ENCODE measurements around the gene MKNK2.

MKNK2 gene

GRCh38 chr19:2014731-2015607 lies 36.1 kb downstream of the MKNK2 start:
- TF ChIP-seq MYC (IDR thresholded peaks at IDR 0.05; ENCODE audit: low read depth, low read length) (no peak), POLR2A (IDR thresholded peaks at IDR 0.05; ENCODE audit: extremely low read depth, insufficient read length) (no peak), CTCF (IDR thresholded peaks at IDR 0.05; ENCODE audit: low read depth, low read length) (no peak), MAX (IDR thresholded peaks at IDR 0.05; ENCODE audit: low read depth, low read length) (no peak)

GRCh38 chr19:2014131-2014571 lies 36.9 kb downstream of the MKNK2 start:
- no peak for TF ChIP-seq MAX (IDR thresholded peaks at IDR 0.05; ENCODE audit: low read depth, low read length)
- TF ChIP-seq POLR2A (IDR thresholded peaks at IDR 0.05; ENCODE audit: extremely low read depth, insufficient read length), result no peak
- TF ChIP-seq CTCF (IDR thresholded peaks at IDR 0.05; ENCODE audit: low read depth, low read length), result no peak
- TF ChIP-seq MYC (IDR thresholded peaks at IDR 0.05; ENCODE audit: low read depth, low read length), result no peak
- no peak for DNase-seq (ENCODE audit: low read depth)
- H3K4me3 ChIP-seq (ENCODE audit: low read depth, low read length), result no peak overlapping the region

More at GRCh38 chr19:2014731-2015607, 36.1 kb downstream of the MKNK2 start:
- DNase-seq (ENCODE audit: low read depth), result peak; percentile 44
- H3K4me3 ChIP-seq (ENCODE audit: low read depth, low read length), result peak overlapping the region; percentile 25

- no peak for TF ChIP-seq MAX (IDR thresholded peaks at IDR 0.05; ENCODE audit: low read depth, low read length)
- no peak for TF ChIP-seq CTCF (IDR thresholded peaks at IDR 0.05; ENCODE audit: low read depth, low read length)
- no peak for TF ChIP-seq POLR2A (IDR thresholded peaks at IDR 0.05; ENCODE audit: extremely low read depth, insufficient read length)
- TF ChIP-seq MYC (IDR thresholded peaks at IDR 0.05; ENCODE audit: low read depth, low read length), result no peak
- no peak overlapping the region for H3K4me3 ChIP-seq (ENCODE audit: low read depth, low read length)
- no peak for DNase-seq (ENCODE audit: low read depth)
Measured at GRCh38 chr19:2013683-2013961, 37.4 kb downstream of the MKNK2 start.

DNA sequence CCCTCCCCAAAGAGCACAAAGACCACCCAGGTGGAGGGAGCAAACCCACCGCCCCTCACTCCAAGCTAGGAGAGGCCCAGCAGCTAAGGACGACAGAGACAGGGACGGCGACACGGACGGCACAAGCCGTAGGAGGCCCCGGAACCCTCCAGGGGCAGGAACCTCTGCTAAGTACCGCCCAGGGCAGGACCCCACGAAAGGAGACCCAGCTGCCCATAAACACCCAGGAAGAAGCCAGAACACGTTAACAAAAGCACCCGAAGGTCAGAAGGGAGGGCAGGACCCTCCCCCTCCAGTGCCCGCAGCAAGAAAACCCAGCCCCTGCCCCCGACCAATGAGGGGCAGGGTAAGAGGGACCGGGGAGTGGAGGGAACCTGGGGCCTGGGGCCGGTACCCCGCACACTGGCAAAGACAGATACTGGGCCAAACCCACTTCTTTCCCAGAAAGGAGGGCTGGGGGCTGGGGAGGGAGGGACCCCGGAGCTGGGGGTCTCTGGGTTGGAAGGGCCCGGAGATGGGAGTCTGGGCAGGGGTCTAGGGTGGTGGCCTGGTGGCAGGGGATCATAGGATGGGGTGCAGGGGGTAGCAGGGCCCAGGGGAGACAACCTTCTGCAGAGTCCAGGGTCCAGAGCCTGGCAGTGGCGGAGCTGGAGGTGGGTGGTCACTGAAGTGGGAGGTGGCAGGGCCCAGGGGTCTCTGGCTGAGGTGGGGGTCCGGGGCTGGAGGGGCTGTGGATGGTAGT lies 37.9 kb downstream of the MKNK2 start:
- TF ChIP-seq MAX (IDR thresholded peaks at IDR 0.05; ENCODE audit: low read depth, low read length) (no peak), POLR2A (IDR thresholded peaks at IDR 0.05; ENCODE audit: extremely low read depth, insufficient read length) (no peak), MYC (IDR thresholded peaks at IDR 0.05; ENCODE audit: low read depth, low read length) (no peak), CTCF (IDR thresholded peaks at IDR 0.05; ENCODE audit: low read depth, low read length) (no peak)
- no peak overlapping the region for H3K4me3 ChIP-seq (ENCODE audit: low read depth, low read length)
- DNase-seq (ENCODE audit: low read depth), result no peak

DNA sequence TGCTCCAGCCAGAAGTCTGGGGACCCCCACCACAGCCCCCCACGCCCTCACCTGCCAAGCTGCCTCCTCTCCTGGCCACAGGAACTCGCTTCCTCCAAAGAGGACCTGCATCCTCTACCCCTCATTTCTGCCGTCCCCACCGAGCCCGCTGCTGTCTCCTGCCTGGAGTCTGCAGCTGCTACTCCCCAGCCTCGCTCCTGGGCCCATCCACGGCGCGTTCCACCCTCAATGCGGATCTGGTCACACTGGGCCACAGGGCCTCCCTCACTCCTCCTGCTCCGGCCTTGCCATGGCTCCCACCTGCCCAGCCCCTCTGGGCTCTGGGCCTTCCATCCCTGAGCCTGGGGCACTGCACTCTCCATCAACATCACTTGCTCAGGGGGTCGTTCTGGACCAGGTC lies 39.9 kb downstream of the MKNK2 start:
- TF ChIP-seq POLR2A (IDR thresholded peaks at IDR 0.05; ENCODE audit: extremely low read depth, insufficient read length) (no peak), MYC (IDR thresholded peaks at IDR 0.05; ENCODE audit: low read depth, low read length) (no peak), MAX (IDR thresholded peaks at IDR 0.05; ENCODE audit: low read depth, low read length) (no peak), CTCF (IDR thresholded peaks at IDR 0.05; ENCODE audit: low read depth, low read length) (no peak)
- H3K4me3 ChIP-seq (ENCODE audit: low read depth, low read length), result no peak overlapping the region

More for the DNA sequence above, 39.9 kb downstream of the MKNK2 start:
- no peak for DNase-seq (ENCODE audit: low read depth)

Data from NB4 (cell line).